ENCODE results near the gene MRPS33.
"Not testable (repeated sequence)": the region's sequence is repeated elsewhere in the genome, so short reads cannot be mapped to it uniquely, and the experiment has no call there.

Gene MRPS33

DNA sequence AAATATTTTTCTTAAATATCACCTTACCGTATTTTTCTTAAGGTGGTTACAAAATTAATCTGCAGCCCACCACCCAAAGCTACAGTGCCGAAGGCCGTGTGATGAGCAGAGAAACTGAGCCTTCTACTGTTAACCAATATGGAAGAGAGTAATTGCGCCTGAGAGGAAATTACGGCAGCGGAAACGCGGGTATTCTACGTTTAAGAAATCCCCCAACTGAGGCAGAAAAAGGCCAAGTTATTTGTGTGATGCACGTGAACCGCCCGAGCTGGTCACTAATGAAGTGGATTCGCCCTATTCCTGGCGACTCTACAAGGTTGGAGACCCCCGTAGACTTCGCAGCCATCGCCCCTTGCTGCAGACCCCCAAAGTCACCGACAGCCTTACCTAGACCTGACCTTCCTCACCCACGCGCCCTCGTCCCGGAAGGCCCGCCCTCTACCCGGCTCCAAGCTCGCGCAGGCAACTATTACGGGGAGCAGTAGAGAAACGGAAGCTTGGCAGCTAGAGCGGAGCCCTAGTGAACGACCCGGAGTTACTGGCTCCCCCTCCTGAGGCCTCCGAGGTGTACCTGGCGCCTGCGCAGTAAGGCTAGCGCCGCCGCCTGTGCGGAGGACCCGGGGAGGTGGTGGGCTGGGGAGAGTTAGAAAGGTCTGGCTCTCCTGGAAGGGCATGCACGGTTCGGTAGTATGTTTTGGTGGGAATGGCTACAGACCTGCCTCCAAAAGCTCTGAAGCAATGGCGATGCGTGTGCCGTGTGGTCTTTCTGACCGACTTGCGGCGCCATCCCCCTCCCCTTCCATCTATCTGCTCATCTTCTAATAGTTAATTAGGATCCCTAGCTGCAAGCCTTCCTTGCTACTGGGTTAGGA is at the start of gene MRPS33:
Gene MRPS33 (minus strand): TSS at position 429 of the 872 bp plus-strand sequence. CDS start 4,319 bp downstream, outside the sequence.
- DNase-seq (ENCODE audit: low read depth) = peak; percentile 94

GRCh38 chr7:141057788-141058187 is 43.0 kb upstream of the MRPS33 start:
- no peak for DNase-seq (ENCODE audit: low read depth)

GRCh38 chr7:141055146-141055545 is 40.4 kb upstream of the MRPS33 start:
- DNase-seq (ENCODE audit: low read depth) = no peak

DNA sequence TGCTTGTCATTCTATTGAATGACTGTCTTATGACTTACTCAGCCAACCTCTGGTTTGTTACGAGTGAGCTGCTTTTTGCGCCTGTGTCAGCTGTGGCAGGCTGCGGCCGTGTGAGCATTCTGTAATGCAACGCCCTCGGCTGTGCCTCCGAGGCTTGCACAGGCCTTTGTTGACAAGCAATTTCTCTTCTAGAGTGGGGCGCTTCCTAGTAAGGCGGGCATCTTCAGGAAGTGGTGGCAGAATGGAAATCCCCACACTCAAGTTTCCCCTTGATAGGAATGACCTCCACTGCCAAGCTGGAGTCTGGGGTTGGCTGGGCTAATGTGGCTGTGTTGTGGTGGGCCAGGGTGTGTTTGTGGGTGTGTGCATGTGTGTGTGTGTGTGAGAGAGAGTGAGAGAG is 38.9 kb upstream of the MRPS33 start:
- no peak for DNase-seq (ENCODE audit: low read depth)

- DNase-seq (ENCODE audit: low read depth) = no peak
These were observed 31.3 kb upstream of the MRPS33 start for GRCh38 chr7:141045842-141046620.

GRCh38 chr7:141045126-141045841 is 30.5 kb upstream of the MRPS33 start:
- no peak for DNase-seq (ENCODE audit: low read depth)

- DNase-seq (ENCODE audit: low read depth) = no peak
These were observed 28.9 kb upstream of the MRPS33 start for GRCh38 chr7:141043616-141044015.

- DNase-seq (ENCODE audit: low read depth) = no peak
These were observed 27.8 kb upstream of the MRPS33 start for GRCh38 chr7:141042222-141043193.

- DNase-seq (ENCODE audit: low read depth) = no peak
These were observed 24.6 kb upstream of the MRPS33 start for GRCh38 chr7:141039376-141039775.

DNA sequence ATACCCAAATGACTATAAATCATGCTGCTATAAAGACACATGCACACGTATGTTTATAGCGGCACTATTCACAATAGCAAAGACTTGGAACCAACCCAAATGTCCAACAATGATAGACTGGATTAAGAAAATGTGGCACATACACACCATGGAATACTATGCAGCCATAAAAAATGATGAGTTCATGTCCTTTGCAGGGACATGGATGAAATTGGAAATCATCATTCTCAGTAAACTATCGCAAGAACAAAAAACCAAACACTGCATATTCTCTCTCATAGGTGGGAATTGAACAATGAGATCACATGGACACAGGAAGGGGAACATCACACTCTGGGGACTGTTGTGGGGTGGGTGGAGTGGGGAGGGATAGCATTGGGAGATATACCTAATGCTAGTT is 23.3 kb upstream of the MRPS33 start:
- not testable (repeated sequence) for DNase-seq (ENCODE audit: low read depth)

DNA sequence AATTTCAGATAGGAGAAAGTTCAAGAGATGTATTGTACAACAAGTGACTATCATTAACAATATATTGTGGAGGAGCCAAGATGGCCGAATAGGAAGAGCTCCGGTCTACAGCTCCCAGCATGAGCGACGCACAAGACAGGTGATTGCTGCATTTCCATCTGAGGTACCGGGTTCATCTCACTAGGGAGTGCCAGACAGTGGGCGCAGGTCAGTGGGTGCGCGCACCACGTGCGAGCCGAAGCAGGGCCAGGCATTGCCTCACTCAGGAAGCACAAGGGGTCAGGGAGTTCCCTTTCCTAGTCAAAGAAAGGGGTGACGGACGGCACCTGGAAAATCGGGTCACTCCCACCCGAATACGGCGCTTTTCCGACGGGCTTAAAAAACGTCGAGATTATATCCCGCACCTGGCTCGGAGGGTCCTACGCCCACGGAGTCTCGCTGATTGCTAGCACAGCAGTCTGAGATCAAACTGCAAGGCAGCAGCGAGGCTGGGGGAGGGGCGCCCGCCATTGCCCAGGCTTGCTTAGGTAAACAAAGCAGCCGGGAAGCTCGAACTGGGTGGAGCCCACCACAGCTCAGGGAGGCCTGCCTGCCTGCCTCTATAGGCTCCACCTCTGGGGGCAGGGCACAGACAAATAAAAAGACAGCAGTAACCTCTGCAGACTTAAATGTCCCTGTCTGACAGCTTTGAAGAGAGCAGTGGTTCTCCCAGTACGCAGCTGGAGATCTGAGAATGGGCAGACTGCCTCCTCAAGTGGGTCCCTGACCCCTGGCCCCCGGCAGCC is 18.0 kb upstream of the MRPS33 start:
- not testable (repeated sequence) for DNase-seq (ENCODE audit: low read depth)

- no peak for DNase-seq (ENCODE audit: low read depth)
These were observed 14.0 kb upstream of the MRPS33 start for GRCh38 chr7:141028767-141029166.

- no peak for DNase-seq (ENCODE audit: low read depth)
These were observed 12.3 kb upstream of the MRPS33 start for GRCh38 chr7:141027043-141027442.

DNA sequence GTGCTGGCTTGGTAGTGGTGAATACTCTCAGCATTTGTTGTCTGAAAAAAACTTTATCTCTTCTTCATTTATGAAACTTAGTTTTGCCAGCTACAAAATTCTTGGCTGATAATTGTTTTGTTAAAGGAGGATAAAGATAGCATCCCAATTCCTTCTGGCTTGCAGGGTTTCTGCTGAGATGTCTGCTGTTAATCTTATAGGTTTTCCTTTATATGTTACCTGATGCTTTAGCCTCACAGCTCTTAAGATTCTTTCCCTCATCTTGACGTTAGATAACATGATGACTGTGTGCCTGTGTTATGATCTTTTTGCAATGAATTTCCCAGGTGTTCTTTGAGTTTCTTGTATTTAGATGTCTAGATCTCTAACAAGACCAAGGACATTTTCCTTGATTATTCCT is 9.9 kb upstream of the MRPS33 start:
- no peak for DNase-seq (ENCODE audit: low read depth)

DNA sequence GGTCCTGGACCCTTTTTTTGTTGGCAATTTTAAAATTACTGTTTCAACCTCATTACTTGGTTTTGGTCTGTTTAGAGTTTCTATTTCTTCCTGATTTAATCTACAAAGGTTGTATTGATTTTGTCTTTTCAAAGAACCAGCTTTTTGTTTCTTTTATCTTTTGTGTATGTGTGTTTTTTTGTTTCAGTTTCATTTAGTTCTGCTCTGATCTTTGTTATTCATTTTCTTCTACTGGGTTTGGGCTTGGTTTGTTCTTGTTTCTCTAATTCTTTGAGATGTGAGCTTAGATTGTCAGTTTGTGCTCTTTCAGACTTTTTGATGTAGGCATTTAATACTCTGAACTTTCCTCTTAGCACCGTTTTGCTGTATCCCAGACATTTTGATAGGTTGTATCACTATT is 8.5 kb upstream of the MRPS33 start:
- DNase-seq (ENCODE audit: low read depth) = no peak

GRCh38 chr7:141017555-141017954 is 2.8 kb upstream of the MRPS33 start:
- DNase-seq (ENCODE audit: low read depth) = no peak

DNA sequence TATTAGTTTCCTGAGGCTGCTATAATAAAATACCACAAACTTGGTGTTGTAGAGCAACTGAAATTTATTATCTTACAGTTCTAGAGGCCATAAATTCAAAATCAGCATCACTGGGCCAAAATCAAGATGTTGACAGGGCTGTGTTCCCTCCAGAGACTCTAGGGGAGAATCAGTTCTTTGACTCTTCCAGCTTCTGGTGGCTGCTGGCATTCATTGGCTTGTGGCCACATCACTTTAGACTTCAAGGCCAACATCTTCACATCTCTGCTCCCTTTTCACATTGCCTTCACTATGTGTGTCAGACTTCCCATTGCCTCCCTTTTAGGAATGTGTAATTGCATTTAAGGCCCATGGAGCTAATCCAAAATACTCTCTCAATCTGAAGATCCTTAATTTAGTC is 1.6 kb upstream of the MRPS33 start:
- DNase-seq (ENCODE audit: low read depth) = no peak

GRCh38 chr7:141014125-141014523 is 628 bp downstream of the MRPS33 start:
- DNase-seq (ENCODE audit: low read depth) = peak; percentile 15

DNA sequence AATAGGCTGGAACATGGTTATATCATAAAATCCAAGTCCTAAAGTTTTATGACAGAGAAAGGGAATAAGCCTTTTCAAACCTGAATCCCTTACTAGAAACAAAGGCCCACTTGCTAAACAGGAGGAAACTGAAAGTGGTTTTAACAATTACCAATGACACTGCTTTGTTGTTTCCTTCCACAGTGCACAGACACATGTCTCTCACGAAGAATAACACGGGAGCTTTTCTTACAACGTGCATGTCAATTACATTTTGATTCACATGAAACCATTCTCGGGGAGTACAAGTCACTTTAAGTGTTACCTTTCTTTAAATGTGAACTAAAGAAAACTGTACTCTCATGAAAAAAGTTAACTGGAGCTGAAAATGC is 1.4 kb downstream of the MRPS33 start:
- DNase-seq (ENCODE audit: low read depth) = no peak

DNA sequence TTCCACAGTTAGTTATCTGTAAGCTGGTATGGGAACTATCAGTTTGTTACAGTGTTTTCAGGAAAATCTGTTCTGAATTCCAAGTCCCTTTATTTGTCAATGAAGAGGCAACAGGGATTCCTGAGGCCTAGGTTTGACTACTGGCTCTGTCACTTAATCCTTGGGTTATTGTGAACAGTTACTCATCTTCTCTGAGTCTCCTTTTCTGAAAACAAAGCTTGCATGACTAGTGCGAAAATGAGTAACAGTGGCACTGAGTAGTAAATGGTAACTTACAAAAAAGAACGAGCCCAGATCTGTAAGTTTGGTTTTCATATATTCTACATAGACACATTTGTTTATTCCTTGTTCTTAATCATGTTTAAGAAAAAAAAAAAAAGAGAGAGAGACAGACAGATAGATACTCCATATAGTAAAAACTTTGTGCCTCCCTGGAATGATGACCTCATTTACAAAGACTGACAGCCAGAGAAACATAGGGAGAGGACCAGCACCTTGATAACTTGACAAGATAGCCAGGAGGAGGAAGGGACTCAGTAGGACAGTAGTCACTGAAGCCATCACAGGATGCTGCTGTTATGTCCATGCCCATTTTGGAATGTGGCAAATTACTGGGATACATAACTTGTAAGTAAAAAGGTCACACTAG is 1.9 kb downstream of the MRPS33 start:
- DNase-seq (ENCODE audit: low read depth) = no peak
